Ovary (tissue), 3 donors: ENCODE measurements around the gene PCNT.

Experiments
- EP300 ChIP-seq: sonication (generic); formaldehyde crosslinking; IDR thresholded peaks from one replicate; pipeline ENCODE4 v1.6.1; 2017; ENCODE audit warnings: antibody characterized with exemption
- TF ChIP-seq, protein P1 (sequence below), 3 donors: fragments of 450-650 bp in 2 of 3; fragments of 200-600 bp in 1 of 3; IDR thresholded peaks; one replicate each; pipeline versions ENCODE4 v1.5.1 to v1.8.0; 2016 to 2022; ENCODE audit warnings: antibody characterized with exemption in 3 of 3, mild to moderate bottlenecking in 1 of 3
- donor health status: DM: no; HTN: no; CAD: no.

DNA sequence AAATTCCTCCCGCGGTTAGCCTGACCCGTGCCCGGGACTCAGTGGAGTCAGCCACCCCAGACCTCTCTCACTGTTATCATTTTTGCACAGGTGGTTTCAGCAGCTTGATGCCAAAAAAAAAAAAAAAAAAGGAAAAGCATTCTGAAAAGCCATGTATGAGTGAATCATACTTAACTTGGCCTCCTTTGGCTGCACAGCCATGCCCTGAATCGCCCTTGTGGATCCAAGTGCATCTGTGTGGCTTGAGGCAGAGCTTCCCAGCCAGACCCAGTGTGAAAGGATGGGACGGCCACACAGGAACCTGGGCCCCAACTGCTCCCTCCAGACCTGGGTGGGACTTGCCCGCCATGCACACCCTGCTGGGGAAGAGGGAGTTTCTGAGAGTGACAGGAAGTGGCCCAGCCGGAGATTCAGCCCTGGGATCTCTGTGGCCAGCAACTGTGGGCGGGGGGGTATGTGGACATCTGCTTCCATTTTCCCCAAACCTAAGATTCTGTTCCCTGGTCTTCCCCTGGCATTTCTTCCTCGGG is 29.2 kb upstream of the PCNT start:
- TF ChIP-seq EP300: no peak
- TF ChIP-seq, protein P1, sequence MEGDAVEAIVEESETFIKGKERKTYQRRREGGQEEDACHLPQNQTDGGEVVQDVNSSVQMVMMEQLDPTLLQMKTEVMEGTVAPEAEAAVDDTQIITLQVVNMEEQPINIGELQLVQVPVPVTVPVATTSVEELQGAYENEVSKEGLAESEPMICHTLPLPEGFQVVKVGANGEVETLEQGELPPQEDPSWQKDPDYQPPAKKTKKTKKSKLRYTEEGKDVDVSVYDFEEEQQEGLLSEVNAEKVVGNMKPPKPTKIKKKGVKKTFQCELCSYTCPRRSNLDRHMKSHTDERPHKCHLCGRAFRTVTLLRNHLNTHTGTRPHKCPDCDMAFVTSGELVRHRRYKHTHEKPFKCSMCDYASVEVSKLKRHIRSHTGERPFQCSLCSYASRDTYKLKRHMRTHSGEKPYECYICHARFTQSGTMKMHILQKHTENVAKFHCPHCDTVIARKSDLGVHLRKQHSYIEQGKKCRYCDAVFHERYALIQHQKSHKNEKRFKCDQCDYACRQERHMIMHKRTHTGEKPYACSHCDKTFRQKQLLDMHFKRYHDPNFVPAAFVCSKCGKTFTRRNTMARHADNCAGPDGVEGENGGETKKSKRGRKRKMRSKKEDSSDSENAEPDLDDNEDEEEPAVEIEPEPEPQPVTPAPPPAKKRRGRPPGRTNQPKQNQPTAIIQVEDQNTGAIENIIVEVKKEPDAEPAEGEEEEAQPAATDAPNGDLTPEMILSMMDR (IDR thresholded peaks at IDR 0.05): no peak
